Caco-2 (cell line): ENCODE measurements around the gene PTGDR2. TPM values are rescaled to one million over a fixed set of nuclear protein-coding genes. Genes with fewer than 3 reads are reported as not detected.

Experiments
- BruUV-seq: library from RNA; stranded (reverse); fragments of 400-500 nt; replicated peaks from 2 replicates; lab custom pipeline; 2021; lab: Mats Ljungman, UMichigan
- CTCF ChIA-PET: fragments of 300-600 bp; sonication (Branson Sonifier 250); formaldehyde crosslinking; loops from one replicate; lab custom pipeline; 2022; ENCODE audit warnings: antibody characterized with exemption; lab: Charles Lee
- POLR2A ChIA-PET: fragments of 300-600 bp; sonication (Branson Sonifier 250); formaldehyde crosslinking; loops from one replicate; lab custom pipeline; 2022; ENCODE audit warnings: antibody characterized with exemption; lab: Charles Lee
- DNase-seq, 2 experiments: peaks; one replicate each; pipeline versions ENCODE4 v3.0.0 to v3.0.0-alpha.2; 2020 to 2022
- H3K27me3 ChIP-seq: replicated peaks from 2 replicates; pipeline ENCODE4 v1.6.0; 2011; ENCODE audit warnings: low read length; ENCODE audit not compliant: control insufficient read depth, insufficient read depth
- H3K36me3 ChIP-seq: 2 replicates; pipeline ENCODE4 v1.5.1; 2011; ENCODE audit warnings: low read length; ENCODE audit not compliant: control insufficient read depth, insufficient read depth
- H3K4me1 ChIP-seq: fragments of 250-450 bp; sonication (Bioruptor Pico); 2 replicates; pipeline ENCODE4 v1.5.1; 2020; ENCODE audit warnings: mild to moderate bottlenecking
- H3K4me3 ChIP-seq: 2 replicates; pipeline ENCODE4 v1.5.1; 2011; ENCODE audit warnings: low read depth, mild to moderate bottlenecking, control low read depth, low read length
- H3K9me3 ChIP-seq: fragments of 250-450 bp; sonication (Bioruptor Pico); 2 replicates; pipeline ENCODE4 v1.5.1; 2020; ENCODE audit warnings: mild to moderate bottlenecking, moderate library complexity
- H3K27ac Mint-ChIP-seq: one replicate; pipeline ENCODE4 v1.8.0; 2022; ENCODE audit warnings: mixed read lengths; ENCODE audit not compliant: unreplicated experiment
- H3K27me3 Mint-ChIP-seq: one replicate; pipeline ENCODE4 v1.8.0; 2022; ENCODE audit warnings: mixed read lengths; ENCODE audit not compliant: insufficient read depth, unreplicated experiment
- H3K36me3 Mint-ChIP-seq: one replicate; pipeline ENCODE4 v1.8.0; 2022; ENCODE audit warnings: mild to moderate bottlenecking, mixed read lengths; ENCODE audit not compliant: insufficient read depth, unreplicated experiment
- H3K4me1 Mint-ChIP-seq: one replicate; pipeline ENCODE4 v1.8.0; 2022; ENCODE audit warnings: low read depth, mixed read lengths; ENCODE audit not compliant: unreplicated experiment
- H3K4me3 Mint-ChIP-seq: one replicate; pipeline ENCODE4 v1.8.0; 2022; ENCODE audit warnings: mild to moderate bottlenecking, moderate library complexity, mixed read lengths; ENCODE audit not compliant: unreplicated experiment
- H3K9me3 Mint-ChIP-seq: one replicate; pipeline ENCODE4 v1.8.0; 2022; ENCODE audit warnings: mixed read lengths; ENCODE audit not compliant: unreplicated experiment
- CTCF ChIP-seq, 2 experiments: fragments of 200-600 bp in 1 of 2; IDR thresholded peaks; 1 replicate in 1 of 2; 2 replicates in 1 of 2; pipeline versions ENCODE4 v1.5.1 to v1.8.0; 2011 to 2022; ENCODE audit warnings: antibody characterized with exemption in 1 of 2, control low read depth in 1 of 2, inconsistent platforms in 1 of 2, low read depth in 1 of 2, low read length in 1 of 2, mild to moderate bottlenecking in 1 of 2, moderate library complexity in 1 of 2; ENCODE audit not compliant: insufficient read depth in 1 of 2, severe bottlenecking in 1 of 2, unreplicated experiment in 1 of 2
- intact Hi-C: fragments of 100-400 bp; cut with micrococcal nuclease; formaldehyde crosslinking; loops from one replicate; pipeline ENCODE4 v1.10.0; 2022; ENCODE audit not compliant: unreplicated experiment
- total RNA-seq: library from RNA; stranded (reverse); gene quantifications from 2 replicates; pipeline ENCODE4 v1.2.3, GENCODE V29; 2022

Gene PTGDR2
- total RNA-seq, 1 experiment from 2014 or later: 0.09 TPM

DNA sequence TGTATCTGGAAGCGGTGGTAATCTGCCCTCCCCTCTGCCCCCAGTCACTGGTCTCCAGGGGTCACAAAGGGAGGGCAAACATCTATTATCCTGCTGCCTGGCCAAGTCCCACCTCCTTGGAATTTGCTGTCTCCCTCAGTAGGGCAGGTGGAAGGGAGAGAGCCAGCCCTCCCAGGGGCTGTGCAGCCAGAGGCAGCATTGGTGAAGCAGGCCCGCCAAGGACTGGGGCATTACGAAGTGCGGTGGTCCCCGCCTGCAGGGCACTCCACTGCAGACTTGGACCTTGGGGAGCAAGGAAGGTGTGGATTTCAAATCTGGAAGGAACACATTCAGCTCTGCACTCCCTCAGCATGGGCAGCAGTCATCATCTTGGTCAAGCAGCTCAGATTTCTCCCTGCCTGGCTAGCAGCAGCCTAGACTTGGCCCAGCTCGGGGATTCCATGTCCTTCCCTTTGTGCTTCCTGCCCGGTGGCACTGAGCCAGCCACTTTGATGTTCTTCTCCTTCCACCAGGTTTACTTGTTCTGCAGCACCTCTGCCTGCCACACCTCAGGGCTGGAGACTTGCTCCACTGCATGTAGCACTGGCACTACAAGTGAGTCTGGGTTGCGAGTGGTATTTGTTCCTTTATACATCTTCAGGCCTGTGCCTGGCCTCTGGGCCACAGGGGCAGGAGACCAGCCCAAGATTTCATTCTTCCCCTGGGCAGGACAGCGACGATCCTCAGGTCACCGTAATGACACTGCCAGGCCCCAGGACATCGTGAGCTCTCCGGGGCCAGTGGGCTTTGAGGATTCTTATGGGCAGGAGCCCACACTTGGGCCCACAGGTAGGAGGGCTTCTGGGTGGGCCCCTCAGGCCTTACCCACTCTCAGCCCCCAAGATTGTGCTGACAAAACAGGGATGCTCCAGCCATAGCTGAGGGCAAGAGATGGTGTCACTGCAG, 18.9 kb upstream of the PTGDR2 start:
- Mint-ChIP-seq H3K36me3 (no peaks in the 10 kb centered on the region), H3K4me1 (no peaks in the 10 kb centered on the region), H3K27ac (no peak overlapping the region), H3K27me3 (no peaks in the 10 kb centered on the region), H3K4me3 (no peak overlapping the region), H3K9me3 (no peaks in the 10 kb centered on the region)
- ChIA-PET POLR2A (no interaction called here), CTCF (no interaction called here)
- no peaks in the 10 kb centered on the region for H3K36me3 ChIP-seq
- no TSS peak for BruUV-seq
- H3K4me1 ChIP-seq: no peaks in the 10 kb centered on the region
- intact Hi-C loops: no loop called here
- no peak for DNase-seq
- no peak for TF ChIP-seq CTCF (IDR thresholded peaks at IDR 0.05; ENCODE audit: insufficient read depth in 1 of 2, low read depth in 1 of 2, low read length in 1 of 2, severe bottlenecking in 1 of 2, unreplicated experiment in 1 of 2)
- no peak overlapping the region for H3K4me3 ChIP-seq
- no peaks in the 10 kb centered on the region for H3K27me3 ChIP-seq
- H3K9me3 ChIP-seq: no peaks in the 10 kb centered on the region

DNA sequence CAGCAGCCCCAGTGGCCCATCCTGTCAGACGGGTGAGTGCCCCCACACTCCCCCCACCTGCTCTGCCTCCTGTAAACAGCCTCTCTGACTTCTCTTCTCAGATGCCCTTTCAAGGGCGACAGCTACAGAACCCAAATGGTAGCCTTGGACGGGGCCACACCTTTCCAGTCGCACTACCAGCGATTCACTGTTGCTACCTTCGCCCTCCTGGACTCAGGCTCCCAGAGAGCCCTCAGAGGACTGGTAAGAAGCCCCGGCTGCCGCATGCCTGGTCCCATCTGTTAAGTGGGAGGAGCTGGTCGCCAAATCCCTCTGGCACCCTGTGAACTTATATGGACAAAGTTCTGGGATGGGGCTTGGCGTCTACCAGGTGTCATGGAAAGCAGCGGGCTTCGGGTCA, 17.8 kb upstream of the PTGDR2 start:
- Histone ChIP-seq H3K4me3 (no peak overlapping the region), H3K4me1 (no peaks in the 10 kb centered on the region), H3K9me3 (no peaks in the 10 kb centered on the region), H3K36me3 (no peaks in the 10 kb centered on the region), H3K27me3 (no peaks in the 10 kb centered on the region)
- no TSS peak for BruUV-seq
- Mint-ChIP-seq H3K27ac (no peak overlapping the region), H3K9me3 (no peaks in the 10 kb centered on the region), H3K4me3 (no peak overlapping the region), H3K4me1 (no peaks in the 10 kb centered on the region), H3K36me3 (no peaks in the 10 kb centered on the region), H3K27me3 (no peaks in the 10 kb centered on the region)
- intact Hi-C loops: no loop called here
- no peak for TF ChIP-seq CTCF (IDR thresholded peaks at IDR 0.05; ENCODE audit: insufficient read depth in 1 of 2, low read depth in 1 of 2, low read length in 1 of 2, severe bottlenecking in 1 of 2, unreplicated experiment in 1 of 2)
- ChIA-PET POLR2A (no interaction called here), CTCF (no interaction called here)
- no peak for DNase-seq

DNA sequence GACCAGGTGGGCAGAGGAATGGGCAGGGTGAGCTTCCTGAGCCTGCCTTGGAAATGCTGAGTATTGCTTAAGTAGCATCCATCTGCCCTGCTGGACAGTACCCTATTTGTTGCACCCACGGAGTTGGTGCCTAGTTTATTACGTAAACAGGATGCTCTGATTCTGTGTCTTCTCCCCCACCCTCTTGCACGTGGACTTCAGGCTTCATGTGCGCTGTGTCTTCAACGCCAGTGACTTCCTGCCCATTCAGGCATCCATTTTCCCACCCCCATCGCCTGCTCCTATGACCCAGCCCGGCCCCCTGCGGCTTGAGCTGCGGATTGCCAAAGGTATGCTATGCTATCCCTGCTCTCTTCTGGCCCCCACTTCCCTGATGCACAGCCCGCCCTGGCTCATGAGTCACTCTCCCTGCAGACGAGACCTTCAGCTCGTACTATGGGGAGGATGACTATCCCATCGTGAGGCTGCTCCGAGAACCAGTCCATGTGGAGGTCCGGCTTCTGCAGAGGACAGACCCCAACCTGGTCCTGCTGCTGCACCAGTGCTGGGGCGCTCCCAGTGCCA, 17.3 kb upstream of the PTGDR2 start:
- Histone ChIP-seq H3K4me1 (no peaks in the 10 kb centered on the region), H3K9me3 (no peaks in the 10 kb centered on the region), H3K36me3 (no peaks in the 10 kb centered on the region), H3K27me3 (no peaks in the 10 kb centered on the region), H3K4me3 (no peak overlapping the region)
- ChIA-PET CTCF (no interaction called here), POLR2A (no interaction called here)
- DNase-seq: no peak
- no peak overlapping the region for H3K27ac Mint-ChIP-seq
- no TSS peak for BruUV-seq
- no peaks in the 10 kb centered on the region for H3K36me3 Mint-ChIP-seq
- no peak overlapping the region for H3K4me3 Mint-ChIP-seq
- TF ChIP-seq CTCF (IDR thresholded peaks at IDR 0.05; ENCODE audit: insufficient read depth in 1 of 2, low read depth in 1 of 2, low read length in 1 of 2, severe bottlenecking in 1 of 2, unreplicated experiment in 1 of 2): no peak
- no peaks in the 10 kb centered on the region for H3K27me3 Mint-ChIP-seq
- H3K4me1 Mint-ChIP-seq: no peaks in the 10 kb centered on the region
- intact Hi-C loops: no loop called here
- no peaks in the 10 kb centered on the region for H3K9me3 Mint-ChIP-seq
